Measurements from ENCODE around the gene GPX6.
"Not testable (repeated sequence)": the region's sequence is repeated elsewhere in the genome, so short reads cannot be mapped to it uniquely, and the experiment has no call there.

GPX6 gene

GRCh38 chr6:28522594-28523240, 7.1 kb upstream of the GPX6 start:
- no peak for DNase-seq

GRCh38 chr6:28517964-28518363, 2.4 kb upstream of the GPX6 start:
- DNase-seq, result no peak

DNA sequence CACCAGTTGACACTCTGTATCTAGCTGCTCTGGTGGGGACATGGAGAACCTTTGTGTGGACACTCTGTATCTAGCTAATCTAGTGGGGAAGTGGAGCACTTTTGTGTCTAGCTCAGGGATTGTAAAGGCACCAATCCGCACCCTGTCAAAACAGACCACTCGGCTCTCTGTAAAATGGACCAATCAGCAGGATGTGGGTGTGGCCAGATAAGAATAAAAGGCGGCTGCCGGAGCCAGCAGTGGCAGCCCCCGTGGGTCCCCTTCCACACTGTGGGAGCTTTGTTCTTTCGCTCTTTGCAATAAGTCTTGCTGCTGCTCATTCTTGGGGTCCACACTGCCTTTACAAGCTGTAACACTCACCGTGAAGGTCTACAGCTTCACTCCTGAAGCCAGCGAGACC, 3.2 kb downstream of the GPX6 start:
- DNase-seq, result not testable (repeated sequence)

DNA sequence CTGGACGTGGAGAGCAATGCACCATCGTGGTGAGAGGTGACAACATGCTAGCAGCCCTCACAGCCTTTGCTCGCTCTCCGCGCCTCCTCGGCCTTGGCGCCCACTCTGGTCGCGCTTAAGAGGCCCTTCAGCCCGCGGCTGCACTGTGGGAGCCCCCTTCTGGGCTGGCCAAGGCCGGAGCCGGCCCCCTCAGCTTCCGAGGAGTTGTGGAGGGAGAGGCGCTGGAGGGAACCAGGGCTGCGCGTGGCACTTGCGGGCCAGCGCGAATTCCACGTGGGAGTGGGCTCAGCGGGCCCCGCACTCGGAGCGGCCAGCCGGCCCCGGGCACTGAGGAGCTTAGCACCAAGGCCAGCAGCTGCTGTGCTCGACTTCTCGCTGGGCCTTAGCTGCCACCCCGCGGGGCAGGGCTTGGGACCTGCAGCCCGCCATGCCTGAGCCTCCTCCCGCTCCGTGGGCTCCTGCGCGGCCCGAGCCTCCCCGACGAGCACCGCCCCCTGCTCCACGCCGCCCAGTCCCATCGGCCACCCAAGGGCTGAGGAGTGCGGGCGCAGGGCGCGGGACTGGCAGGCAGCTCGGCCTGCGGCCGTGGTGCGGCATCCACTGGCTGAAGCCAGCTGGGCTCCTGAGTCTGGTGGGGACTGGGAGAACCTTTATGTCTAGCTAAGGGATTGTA, 3.8 kb downstream of the GPX6 start:
- DNase-seq, result no peak

DNA sequence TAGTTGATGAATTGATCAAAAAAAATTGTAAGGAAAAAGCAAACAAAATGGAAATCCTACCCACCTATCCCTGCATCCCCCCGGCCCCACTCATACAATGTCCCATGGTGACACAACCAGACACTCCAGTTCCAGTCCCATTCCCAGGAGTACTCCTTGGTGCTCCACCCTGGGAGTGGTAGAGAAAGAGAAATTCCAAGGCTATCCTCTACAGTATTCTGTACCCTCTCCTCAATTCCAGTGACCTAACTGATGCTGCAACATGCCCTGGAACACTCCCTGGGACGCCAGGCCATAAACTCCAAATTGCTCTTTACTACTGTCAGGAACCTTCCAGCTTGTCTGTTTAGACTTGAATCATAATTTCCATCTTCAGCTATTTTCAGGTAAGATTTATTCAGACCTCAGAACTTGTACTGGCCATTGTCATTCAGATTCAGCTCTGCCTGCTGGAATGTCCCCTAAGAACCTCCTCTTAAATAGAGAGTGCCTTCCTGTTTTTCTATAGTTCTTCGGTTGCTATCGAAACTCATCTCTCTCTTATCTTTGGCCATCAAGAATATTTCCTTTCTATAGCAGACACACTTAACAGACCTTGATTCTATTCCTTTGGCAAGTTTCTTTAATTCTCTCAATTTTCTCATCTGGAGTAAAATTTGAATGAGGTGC, 8.7 kb downstream of the GPX6 start:
- no peak for DNase-seq

- DNase-seq, result no peak
Observed at GRCh38 chr6:28505733-28506132, 9.9 kb downstream of the GPX6 start.

- DNase-seq, result not testable (repeated sequence)
Observed at GRCh38 chr6:28502709-28503305, 12.8 kb downstream of the GPX6 start.

DNA sequence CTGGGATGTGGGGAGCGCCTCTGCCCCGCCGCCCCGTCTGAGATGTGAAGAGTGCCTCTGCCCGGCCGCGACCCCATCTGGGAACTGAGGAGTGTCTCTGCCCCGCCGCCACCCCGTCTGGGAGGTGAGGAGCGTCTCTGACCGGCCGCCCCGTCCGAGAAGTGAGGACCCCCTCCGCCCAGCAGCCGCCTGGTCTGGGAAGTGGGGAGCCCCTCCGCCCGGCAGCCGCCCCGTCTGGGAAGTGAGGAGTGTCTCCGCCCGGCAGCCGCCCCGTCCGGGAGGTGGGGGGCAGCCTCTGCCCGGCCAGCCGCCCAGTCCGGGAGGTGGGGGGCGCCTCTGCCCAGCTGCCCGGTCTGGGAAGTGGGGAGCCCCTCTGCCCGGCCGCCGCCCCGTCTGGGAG, 13.5 kb downstream of the GPX6 start:
- DNase-seq, result not testable (repeated sequence)

DNA sequence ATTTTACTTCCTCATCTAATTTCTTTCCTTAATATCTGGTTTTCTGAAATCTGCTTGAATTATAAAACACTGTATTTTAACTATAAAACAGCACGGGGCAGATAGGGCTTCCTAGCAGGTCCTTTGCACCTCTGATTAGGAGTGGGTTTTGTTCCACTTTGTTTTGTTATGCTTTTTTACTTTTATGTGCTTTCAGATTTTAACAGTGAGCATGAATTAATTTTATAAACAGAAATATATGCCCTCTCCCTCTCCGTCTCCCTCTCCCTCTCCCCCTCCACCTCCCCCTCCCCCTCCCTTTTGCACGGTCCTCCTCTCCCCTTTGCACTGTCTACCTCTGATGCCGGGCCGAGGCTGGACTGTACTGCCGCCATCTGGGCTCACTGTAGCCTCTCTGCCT, 14.3 kb downstream of the GPX6 start:
- DNase-seq, result no peak

DNA sequence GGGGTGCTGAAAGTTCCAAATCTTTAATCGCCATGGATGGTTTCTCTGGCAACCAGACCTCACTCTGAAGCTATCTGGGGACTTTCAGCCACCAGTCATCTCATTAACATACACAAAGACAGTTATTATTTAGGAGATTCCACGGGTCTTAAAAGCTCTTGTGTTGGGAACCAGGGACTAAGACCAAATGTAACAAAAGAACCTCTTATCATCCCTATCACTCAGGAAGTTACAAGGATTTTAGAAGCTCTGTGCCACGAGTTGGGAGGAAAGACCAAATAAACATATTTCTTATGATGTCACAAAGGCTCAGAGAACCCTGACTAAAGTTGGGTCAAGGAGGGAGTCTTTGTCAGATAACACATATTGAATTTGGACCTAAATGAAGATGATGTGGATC, 17.7 kb downstream of the GPX6 start:
- DNase-seq, result no peak

DNA sequence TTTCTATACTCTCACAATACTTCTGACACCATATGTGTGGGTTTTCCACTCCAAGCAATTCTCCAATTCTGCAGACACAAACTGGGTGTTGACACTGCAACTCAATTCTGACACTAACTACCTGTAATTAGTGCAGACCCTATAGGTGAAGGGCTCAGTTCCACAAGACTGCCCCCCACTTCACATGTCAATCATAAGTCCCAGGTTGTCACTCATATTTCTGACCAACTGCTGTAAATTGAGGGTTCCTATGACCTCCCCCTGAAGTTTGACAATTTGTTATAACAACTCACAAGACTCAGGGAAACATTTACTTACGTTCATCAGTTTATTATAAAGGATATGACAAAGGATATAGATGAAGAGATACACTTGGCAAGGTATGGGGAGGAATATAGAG, 18.3 kb downstream of the GPX6 start:
- no peak for DNase-seq

DNA sequence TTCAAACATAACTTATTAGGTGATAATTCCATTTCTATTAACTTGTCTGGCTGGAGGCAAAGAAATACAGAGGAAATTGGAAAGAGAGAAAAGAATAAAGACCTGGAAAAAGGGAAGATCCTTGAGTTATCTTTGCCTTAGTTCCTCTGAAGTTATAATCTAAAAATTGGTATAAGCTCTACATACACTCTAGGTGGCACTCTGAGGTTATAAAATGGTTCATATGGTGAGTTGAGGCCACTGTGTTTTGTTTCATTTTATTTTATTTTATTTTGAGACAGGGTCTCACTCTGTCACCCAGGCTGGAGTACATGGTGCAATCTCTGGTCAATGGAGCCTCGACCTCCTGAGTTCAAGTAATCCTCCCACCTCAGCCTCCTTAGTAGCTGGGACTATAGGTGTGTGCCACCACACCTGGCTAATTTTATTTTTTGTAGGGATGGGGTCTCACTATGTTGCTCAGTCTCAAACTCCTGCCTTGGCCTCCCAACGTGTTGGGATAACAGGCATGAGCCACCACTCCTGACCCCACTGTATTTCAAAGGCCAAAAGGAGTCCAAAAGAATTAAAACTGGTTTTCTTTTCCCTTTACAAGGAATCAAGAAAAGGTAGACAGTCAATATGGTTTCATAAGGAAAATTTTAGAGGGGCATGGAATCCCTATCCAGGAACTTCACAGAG, 19.4 kb downstream of the GPX6 start:
- no peak for DNase-seq

DNA sequence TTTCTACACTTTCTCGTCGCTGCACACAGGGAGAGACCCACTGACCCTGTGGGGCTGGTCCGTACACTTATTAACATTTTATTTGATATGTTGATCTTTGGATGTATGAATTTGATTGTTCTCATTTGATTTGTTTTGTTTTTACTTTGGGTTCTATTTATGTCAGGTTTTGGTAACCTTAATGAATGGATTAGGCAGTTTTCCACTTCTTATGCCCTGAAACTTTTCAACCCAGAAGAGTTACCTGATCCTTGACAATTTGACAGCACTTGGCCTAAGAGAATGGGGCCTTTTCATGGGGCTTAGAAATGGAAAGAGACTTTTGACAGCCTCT, 23.6 kb downstream of the GPX6 start:
- no peak for DNase-seq

DNA sequence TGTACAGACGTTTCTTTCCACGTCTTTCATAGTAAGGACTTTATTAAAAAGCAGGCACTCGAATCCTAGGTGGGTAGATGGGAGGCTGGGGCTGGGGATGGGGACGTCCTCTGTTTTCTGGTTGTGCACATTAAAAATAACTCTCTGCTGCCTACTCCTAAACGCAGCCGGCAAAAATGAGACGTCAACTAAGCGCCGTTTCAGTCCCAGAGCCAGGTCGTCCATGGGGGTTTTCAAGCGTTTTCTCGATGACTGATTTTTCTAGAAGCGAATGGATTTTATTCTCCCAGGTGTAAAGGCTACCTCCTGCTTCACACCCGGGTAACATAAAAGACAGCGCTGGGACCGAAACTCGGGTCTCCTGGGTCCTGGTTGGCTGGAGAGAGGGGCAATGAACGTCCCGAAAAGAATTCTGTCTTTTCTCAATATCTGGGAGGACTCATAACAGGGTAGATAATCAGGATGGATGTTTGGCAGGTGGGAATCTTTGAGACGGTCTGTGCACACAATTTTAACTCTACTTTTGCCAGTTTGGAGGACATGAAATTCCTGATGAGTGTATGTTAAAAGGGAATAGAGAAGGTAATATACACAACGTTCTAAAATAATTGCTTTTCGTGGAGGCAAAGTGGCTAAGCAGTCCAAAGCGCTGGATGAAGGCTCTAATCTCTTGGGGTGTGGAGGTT, 25.2 kb downstream of the GPX6 start:
- no peak for DNase-seq

DNA sequence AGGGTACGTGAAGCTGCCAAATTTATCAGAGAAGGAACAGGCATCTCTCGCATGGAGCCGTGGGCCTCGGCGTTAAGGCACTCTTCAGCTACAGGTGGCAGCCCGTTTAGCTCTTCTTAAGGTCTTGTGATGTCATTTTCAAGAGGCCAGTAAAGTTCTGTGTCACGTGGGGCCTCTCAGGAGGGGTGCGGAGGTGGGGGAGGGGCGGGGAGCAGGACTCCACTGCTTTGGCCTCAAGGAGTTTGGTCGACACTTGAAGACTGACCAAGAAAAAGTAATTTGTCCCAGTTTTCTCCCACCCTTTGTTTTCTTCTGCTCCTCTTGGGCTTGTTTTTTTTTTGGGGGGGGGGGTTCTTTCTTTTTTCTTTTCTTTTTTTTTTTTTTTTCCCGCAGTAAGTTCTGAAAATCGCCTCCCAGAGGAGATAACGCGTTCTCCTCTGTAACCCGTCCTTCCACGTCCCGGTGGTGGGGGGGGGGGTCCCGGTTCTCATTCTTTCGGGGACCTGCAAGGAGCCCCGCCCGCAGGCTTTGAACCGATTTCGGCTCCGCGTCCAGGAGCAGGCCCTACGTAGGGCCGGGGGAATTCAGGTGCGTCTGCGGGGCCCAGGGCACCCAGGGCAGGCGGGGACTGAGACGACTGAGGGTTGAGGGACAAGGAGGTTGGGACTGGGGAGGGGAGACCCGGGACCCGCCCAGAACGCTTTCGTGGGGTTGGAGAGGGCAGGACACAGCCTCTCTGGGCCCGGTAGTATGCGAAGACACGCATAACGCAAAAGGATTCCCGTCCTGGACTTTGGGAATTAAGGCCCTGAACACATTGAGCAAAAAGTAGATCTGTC, 26.0 kb downstream of the GPX6 start:
- DNase-seq, result no peak

DNA sequence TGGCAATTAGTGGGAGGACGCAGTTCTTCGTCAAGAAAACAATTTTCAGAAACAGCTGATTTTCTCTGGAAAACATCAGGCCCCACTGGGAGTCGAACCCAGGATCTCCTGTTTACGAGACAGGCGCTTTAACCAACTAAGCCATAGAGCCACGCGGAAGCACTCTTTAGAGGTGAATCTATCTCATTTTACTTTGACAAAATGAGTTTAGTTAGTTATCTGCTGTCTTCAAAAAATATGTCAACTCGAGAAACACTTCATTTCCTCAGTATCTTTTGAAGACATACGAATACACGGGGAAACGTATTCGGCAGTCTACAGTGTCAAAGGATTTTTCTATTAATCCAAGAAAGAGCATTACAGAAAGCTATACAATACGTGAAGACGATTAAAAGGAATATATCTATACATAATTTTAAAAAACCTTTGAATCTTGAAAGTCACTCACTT, 26.7 kb downstream of the GPX6 start:
- no peak for DNase-seq

DNA sequence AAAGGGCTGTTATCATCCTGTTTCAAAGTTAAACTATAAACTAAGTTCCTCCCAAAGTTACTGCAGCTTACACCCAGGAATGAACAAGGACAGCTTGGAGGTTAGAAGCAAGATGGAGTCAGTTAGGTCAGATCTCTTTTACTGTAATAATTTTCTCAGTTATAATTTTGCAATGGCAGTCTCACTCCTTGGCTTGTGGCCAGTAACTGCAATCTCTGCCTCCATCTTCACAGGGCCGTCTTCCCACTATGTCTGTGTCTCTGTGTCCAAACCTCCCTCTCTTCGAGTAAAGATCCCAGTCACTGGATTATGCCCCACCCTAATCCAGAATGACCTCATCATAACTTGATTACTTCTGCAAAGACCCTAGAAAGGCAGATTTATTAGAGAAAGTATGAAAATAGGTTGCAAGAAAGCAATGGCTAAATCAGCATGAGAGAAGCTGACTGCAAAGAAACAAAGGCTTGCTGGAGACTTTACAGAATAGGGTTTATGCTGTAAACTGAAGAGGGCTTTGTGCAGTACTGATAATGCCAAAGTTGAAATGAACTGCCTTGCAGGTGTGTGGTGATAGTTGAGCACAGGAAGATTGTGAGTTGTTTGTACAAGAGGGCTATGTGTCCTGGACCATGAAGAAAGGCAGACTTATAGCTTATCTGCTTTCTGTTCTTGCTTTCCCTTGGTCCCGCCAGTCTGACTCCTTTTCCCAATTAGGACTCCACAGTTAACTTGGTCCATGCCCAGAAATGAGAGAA, 28.4 kb downstream of the GPX6 start:
- DNase-seq, result no peak

- DNase-seq, result no peak
Observed at GRCh38 chr6:28486533-28486932, 29.1 kb downstream of the GPX6 start.

DNA sequence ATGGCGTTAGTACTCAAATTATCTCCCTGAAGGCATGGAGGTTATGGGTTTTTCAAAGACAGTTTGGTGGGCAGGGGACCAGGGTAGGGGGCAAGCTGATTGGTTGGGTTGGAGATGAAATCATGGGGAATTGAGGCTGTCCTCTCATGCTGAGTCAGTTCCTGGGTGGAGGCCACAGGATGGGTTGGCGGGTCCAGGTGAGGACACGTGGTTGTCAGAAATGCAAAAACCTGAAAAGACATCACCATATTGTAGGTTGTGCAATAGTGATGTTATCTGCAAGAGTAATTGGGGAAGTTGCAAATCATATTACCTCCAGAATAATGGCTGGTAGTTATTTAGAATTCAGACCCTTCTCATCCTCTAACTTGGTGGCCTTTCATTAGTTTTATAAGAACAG, 30.1 kb downstream of the GPX6 start:
- no peak for DNase-seq

DNA sequence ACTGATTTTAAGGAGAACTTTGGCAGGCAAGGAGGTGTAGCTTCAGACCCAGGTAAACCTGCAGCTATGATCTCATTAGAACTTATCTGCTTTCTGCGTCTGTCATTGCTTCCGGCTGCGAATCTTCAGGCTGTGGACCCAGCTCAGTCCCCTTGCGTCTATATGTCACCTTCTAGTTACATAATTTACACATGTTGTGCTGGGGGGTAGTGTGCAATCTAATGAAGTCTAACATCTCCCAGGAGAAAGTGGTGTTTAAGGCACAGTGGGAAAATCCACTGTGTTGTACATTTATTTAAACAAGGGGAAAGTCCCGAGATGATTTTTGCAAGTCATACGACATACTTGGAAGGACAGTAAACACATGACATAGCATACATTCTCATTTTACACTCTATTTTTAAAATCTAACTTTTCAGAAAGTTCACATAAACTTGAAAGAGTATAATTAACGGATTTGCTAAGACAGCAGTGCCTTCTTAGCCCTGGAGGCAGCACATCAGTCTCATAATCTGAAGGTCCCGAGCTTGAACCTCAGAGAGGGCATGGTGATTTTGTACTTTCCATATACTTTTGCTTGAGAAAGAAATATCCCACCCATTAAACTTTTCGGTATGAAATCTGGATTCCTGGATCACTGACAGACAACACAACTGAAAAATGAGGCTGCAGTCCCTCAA, 35.2 kb downstream of the GPX6 start:
- no peak for DNase-seq

DNA sequence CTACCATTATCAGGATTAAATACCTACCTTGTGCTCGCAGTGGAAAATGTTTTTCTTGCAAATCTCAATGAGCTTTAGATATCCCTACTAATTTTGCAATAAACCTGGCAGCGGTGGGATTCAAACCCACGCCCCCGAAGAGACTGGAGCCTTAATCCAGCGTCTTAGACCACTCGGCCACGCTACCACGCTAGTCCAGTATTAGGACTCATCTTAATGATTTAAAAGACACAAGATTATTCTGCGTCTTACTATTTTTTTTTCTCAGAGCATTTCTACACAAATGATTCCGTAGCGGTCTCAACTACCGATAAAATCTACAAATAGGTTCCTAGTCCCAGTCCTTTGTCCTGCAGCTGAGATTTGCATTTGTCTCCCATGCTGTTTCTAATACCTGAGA, 37.1 kb downstream of the GPX6 start:
- no peak for DNase-seq

Data from SIG-M5 (cell line).